Natural killer cell (primary cell): Measurements from ENCODE around the gene SLC6A19. TPM values are rescaled to one million over a fixed set of nuclear protein-coding genes. Genes with fewer than 3 reads are reported as not detected.

Experiments used
- ATAC-seq, 3 donors: fragments of 150-1000 bp in 2 of 3; fragments of 200-7000 bp in 1 of 3; cut with Tn5 transposase; 1 replicate in 1 of 3; 2 replicates in 2 of 3; pipeline ENCODE4 v1.10.0; 2021; ENCODE audit warnings: mild to moderate bottlenecking in 2 of 3, moderate library complexity in 2 of 3
- DNase-seq, 2 donors: peaks; one replicate each; pipeline versions ENCODE4 v3.0.0 to v3.0.0-alpha.2; 2013 to 2021; ENCODE audit warnings: mixed read lengths in 1 of 2
- H3K27ac ChIP-seq: one replicate; pipeline ENCODE4 v1.5.1; 2013; ENCODE audit warnings: mild to moderate bottlenecking, low read length
- H3K27me3 ChIP-seq: one replicate; pipeline ENCODE4 v1.6.1; 2013; ENCODE audit warnings: low read length; ENCODE audit not compliant: control insufficient read depth, insufficient read depth
- H3K36me3 ChIP-seq: one replicate; pipeline ENCODE4 v1.6.1; 2013; ENCODE audit warnings: low read length; ENCODE audit not compliant: control insufficient read depth, insufficient read depth
- H3K4me1 ChIP-seq: one replicate; pipeline ENCODE4 v1.6.1; 2013; ENCODE audit warnings: low read length; ENCODE audit not compliant: control insufficient read depth, insufficient read depth
- H3K4me3 ChIP-seq: one replicate; pipeline ENCODE4 v1.5.1; 2013; ENCODE audit warnings: low read length
- H3K9me3 ChIP-seq: one replicate; pipeline ENCODE4 v1.6.1; 2013; ENCODE audit warnings: low read length; ENCODE audit not compliant: control insufficient read depth, insufficient read depth
- H3K27ac Mint-ChIP-seq, 2 donors: one replicate each; pipeline ENCODE4 v1.8.0; 2022; ENCODE audit warnings: mild to moderate bottlenecking in 2 of 2, mixed read lengths in 2 of 2, moderate library complexity in 1 of 2
- H3K27me3 Mint-ChIP-seq, 2 donors: one replicate each; pipeline ENCODE4 v1.8.0; 2022; ENCODE audit warnings: low read depth in 2 of 2, mixed read lengths in 2 of 2
- H3K36me3 Mint-ChIP-seq: one replicate; pipeline ENCODE4 v1.8.0; 2022; ENCODE audit warnings: mixed read lengths
- H3K4me1 Mint-ChIP-seq, 2 donors: one replicate each; pipeline ENCODE4 v1.8.0; 2022; ENCODE audit warnings: mixed read lengths in 2 of 2
- H3K4me3 Mint-ChIP-seq: one replicate; pipeline ENCODE4 v1.8.0; 2022; ENCODE audit warnings: mild to moderate bottlenecking, moderate library complexity, mixed read lengths
- H3K9me3 Mint-ChIP-seq, 2 donors: one replicate each; pipeline ENCODE4 v1.8.0; 2022; ENCODE audit warnings: mixed read lengths in 2 of 2
- WGBS: methylation state at CpG from one replicate; pipeline ENCODE4 v1.1.7; 2013; ENCODE audit warnings: missing lambda C conversion rate; ENCODE audit not compliant: insufficient coverage; 5-methylcytosine and 5-hydroxymethylcytosine counted together
- intact Hi-C: fragments of 100-400 bp; cut with micrococcal nuclease; formaldehyde crosslinking; loops from one replicate; pipeline ENCODE4 v1.14.2; 2022
- total RNA-seq, 4 donors: library from RNA; stranded (reverse); fragments of 120-200 nt in 1 of 4; gene quantifications; one replicate each; pipeline versions ENCODE4 v1.2.3 to v1.2.4, GENCODE V29; 2013 to 2022
- TF ChIP-seq, protein P1 (sequence below): fragments of 200-600 bp; IDR thresholded peaks from one replicate; pipeline ENCODE4 v1.8.0; 2022; ENCODE audit warnings: antibody characterized with exemption

The SLC6A19 gene
- total RNA-seq, 3 donors from 2014 or later (not counting 1 experiment from before 2014, with no cell fraction given) = not detected

GRCh38 chr5:1182633-1183423, 18.6 kb upstream of the SLC6A19 start:
- ATAC-seq (no peak), DNase-seq (no peak)
- TF ChIP-seq, protein P1, sequence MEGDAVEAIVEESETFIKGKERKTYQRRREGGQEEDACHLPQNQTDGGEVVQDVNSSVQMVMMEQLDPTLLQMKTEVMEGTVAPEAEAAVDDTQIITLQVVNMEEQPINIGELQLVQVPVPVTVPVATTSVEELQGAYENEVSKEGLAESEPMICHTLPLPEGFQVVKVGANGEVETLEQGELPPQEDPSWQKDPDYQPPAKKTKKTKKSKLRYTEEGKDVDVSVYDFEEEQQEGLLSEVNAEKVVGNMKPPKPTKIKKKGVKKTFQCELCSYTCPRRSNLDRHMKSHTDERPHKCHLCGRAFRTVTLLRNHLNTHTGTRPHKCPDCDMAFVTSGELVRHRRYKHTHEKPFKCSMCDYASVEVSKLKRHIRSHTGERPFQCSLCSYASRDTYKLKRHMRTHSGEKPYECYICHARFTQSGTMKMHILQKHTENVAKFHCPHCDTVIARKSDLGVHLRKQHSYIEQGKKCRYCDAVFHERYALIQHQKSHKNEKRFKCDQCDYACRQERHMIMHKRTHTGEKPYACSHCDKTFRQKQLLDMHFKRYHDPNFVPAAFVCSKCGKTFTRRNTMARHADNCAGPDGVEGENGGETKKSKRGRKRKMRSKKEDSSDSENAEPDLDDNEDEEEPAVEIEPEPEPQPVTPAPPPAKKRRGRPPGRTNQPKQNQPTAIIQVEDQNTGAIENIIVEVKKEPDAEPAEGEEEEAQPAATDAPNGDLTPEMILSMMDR = no peak
- no peaks in the 10 kb centered on the region for H3K36me3 Mint-ChIP-seq
- H3K4me1 Mint-ChIP-seq = peaks cover 0 to 7% of the 10 kb centered on the region in 2 donors
- Histone ChIP-seq H3K4me1 (no peaks in the 10 kb centered on the region), H3K4me3 (no peak overlapping the region), H3K27ac (no peak overlapping the region), H3K9me3 (no peaks in the 10 kb centered on the region), H3K27me3 (no peaks in the 10 kb centered on the region), H3K36me3 (no peaks in the 10 kb centered on the region)
- intact Hi-C loops = no loop called here
- H3K27ac Mint-ChIP-seq = no peak overlapping the region
- no peaks in the 10 kb centered on the region for H3K9me3 Mint-ChIP-seq
- H3K4me3 Mint-ChIP-seq = no peak overlapping the region
- WGBS = 87% methylated on average over 30 of the region's 31 CpGs
- no peaks in the 10 kb centered on the region for H3K27me3 Mint-ChIP-seq

GRCh38 chr5:1183424-1184162, 17.8 kb upstream of the SLC6A19 start:
- H3K36me3 Mint-ChIP-seq = no peaks in the 10 kb centered on the region
- H3K4me3 Mint-ChIP-seq = no peak overlapping the region
- no peak overlapping the region for H3K4me3 ChIP-seq
- H3K27ac Mint-ChIP-seq = no peak overlapping the region
- no peaks in the 10 kb centered on the region for H3K36me3 ChIP-seq
- WGBS = 72% methylated on average over 17 of the region's 18 CpGs
- ATAC-seq (no peak), DNase-seq (no peak)
- no peaks in the 10 kb centered on the region for H3K4me1 ChIP-seq
- H3K27ac ChIP-seq = no peak overlapping the region
- H3K4me1 Mint-ChIP-seq = peaks cover 0 to 7% of the 10 kb centered on the region in 2 donors
- no peaks in the 10 kb centered on the region for H3K9me3 Mint-ChIP-seq
- intact Hi-C loops = no loop called here
- H3K27me3 Mint-ChIP-seq = no peaks in the 10 kb centered on the region
- no peaks in the 10 kb centered on the region for H3K27me3 ChIP-seq
- no peaks in the 10 kb centered on the region for H3K9me3 ChIP-seq
- TF ChIP-seq, protein P1 = no peak

- H3K27ac Mint-ChIP-seq = no peak overlapping the region
Observed at GRCh38 chr5:1184163-1184470, 17.3 kb upstream of the SLC6A19 start.

More at GRCh38 chr5:1184163-1184470, 17.3 kb upstream of the SLC6A19 start:
- Mint-ChIP-seq H3K27me3 (peaks cover 0 to 4% of the 10 kb centered on the region in 2 donors), H3K4me3 (no peak overlapping the region), H3K36me3 (no peaks in the 10 kb centered on the region), H3K4me1 (peaks cover 0 to 7% of the 10 kb centered on the region in 2 donors), H3K9me3 (no peaks in the 10 kb centered on the region)
- DNase-seq (no peak), ATAC-seq (no peak)
- H3K4me1 ChIP-seq = no peaks in the 10 kb centered on the region
- intact Hi-C loops = no loop called here
- H3K27me3 ChIP-seq = no peaks in the 10 kb centered on the region
- H3K9me3 ChIP-seq = no peaks in the 10 kb centered on the region
- no peaks in the 10 kb centered on the region for H3K36me3 ChIP-seq
- WGBS = 88% methylated on average over 8 of the region's 8 CpGs
- no peak overlapping the region for H3K4me3 ChIP-seq
- TF ChIP-seq, protein P1 = no peak
- no peak overlapping the region for H3K27ac ChIP-seq
